GM11168 (cell line): ENCODE measurements around the gene KIF13A.
"Not testable (repeated sequence)": the region's sequence is repeated elsewhere in the genome, so short reads cannot be mapped to it uniquely, and the experiment has no call there.

Experiments
- in situ Hi-C: fragments of 300-500 bp; cut with MboI; formaldehyde crosslinking; loops from one replicate; pipeline ENCODE4 v1.12.0; 2022; ENCODE audit warnings: low sequenced_read_pairs; ENCODE audit not compliant: unreplicated experiment

The KIF13A gene

GRCh38 chr6:17971128-17972073 is 16.0 kb downstream of the KIF13A start:
- in situ Hi-C loops: no loop called here

DNA sequence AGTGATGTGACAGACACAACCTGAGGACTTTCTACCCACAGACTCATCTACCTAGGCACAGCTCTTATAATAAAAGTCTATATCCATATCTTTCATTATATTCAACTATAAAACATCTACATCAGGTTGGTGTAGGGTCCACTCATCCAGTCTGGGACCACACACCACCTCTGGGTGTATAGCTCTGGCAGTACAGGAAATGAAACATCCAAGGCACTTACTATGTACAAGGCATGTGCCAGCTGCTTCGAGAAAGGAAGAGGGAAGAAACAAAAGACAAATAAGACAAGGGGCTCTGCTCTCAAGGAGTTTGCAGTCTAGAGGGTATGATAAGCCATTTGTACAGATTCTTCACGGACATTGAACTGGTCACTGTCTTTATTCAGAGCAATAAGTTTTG is 18.6 kb downstream of the KIF13A start:
- in situ Hi-C loops: no loop called here

GRCh38 chr6:17967668-17968518 is 19.5 kb downstream of the KIF13A start:
- in situ Hi-C loops: no loop called here

GRCh38 chr6:17966451-17966850 is 21.0 kb downstream of the KIF13A start:
- in situ Hi-C loops: no loop called here

DNA sequence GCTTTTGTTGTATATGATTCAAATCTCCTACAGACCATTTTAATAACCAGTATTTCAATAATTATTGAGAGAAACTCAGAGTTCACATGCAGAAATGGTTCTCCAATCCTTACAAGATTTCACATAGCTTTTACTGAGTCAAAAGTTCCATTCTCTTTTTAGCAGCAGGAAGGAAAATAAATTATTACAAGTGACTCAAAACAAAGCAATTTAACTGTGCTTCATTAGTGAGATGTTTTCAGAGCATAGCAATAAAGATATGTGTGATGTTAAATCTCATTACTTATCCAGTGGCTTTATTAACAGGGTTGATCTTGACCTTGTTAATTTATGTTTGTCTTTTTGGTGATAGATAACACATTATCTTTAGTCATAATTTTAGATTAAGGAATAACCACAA is 22.0 kb downstream of the KIF13A start:
- in situ Hi-C loops: no loop called here

DNA sequence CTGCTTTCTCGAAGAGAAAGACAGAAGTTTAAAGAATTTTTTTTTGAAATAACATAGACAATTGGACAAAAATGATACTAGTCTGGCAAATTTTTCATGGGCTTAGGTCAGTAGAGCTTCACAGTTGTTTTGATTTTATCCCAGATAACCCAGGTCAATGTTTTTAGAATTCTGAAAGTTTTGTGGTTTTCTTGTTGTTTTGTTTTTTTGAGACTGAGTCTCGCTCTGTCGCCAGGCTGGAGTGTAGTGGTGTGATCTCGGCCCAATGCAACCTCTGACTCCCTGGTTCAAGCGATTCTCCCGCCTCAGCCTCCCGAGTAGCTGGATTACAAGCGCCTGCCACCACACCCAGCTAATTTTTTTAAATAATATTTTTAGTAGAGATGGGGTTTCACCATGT is 22.8 kb downstream of the KIF13A start:
- in situ Hi-C loops: no loop called here

DNA sequence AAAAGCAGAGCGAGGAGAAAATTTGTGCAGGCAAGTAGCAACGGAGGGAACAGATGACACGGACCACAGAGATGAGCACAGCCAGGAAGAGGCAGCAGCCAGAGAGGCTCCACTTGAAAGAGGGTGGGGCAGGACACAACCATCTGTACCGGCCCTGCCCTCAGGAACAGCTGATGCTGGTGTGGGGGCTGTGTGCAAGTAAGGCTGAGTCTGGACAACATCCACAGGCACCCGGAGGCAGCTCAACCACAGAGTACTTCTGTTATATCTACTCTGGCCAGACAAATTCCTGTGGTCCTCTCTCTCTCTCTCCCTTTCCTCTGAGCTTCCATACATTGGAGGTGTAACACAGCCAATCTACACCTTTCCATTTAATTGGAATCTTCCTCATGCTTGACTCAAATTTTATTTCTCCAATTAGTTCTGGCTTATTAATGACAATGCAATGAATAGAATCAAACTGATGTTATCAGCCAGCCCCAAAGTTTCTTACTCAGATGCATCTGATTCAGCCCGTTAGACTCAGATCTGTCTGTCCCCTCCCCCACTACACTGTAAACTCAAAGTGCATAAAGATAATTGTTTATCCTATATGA is 24.9 kb downstream of the KIF13A start:
- in situ Hi-C loops: no loop called here

GRCh38 chr6:17959302-17959701 is 28.1 kb downstream of the KIF13A start:
- in situ Hi-C loops: no loop called here

DNA sequence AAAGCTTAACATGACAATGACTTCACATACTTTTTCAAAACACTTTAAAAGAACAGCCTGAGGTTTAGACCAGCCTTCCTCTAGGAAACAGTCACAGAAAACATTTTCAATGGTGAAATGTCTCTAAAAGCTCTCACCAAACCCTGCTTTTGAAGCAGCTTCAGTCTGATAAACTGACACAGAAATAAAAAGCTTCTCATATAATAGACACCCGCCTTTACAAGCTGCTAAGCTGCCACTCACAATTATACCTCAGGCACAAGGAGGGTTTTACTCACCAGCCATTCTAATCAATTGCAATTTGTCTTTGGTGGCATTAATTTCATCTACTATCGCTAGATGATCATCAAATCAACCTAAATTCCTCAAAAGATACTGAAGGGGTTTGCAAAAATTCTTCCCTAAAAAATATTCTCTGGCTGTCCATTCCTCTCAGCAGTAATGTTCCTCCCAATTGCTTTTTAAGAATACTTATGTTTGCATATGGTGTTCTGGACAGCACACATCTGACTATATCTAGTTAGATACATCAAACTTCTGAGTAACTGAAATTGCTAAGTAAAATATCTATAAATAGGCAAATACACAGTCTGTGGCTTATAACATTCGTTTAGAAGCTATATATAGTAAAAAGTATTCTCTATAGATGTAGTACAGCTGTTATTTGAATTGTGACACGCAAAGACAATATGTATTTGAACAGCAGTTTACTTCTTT is 29.4 kb downstream of the KIF13A start:
- in situ Hi-C loops: no loop called here

DNA sequence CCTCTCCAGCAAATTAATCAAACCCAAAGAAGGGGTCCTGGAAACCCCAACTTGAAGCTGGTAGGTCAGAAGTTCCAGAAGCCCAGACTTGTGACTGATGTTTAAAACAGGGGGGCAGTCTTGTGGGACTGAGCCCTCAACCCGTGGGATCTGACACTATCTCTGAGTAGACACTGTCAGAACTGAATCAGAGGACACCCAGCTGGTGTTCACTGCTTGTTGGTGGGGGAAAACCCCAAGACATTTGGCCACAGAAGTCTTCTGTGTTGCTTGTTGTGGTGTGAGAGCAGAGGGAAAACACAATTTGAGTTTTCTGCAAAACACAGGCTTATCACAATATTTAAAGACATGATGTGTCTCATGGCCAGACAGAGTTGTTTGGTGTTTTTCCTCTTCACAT is 29.9 kb downstream of the KIF13A start:
- in situ Hi-C loops: no loop called here

- in situ Hi-C loops: no loop called here
Measured at GRCh38 chr6:17957086-17957485, 30.3 kb downstream of the KIF13A start.

- in situ Hi-C loops: no loop called here
Measured at GRCh38 chr6:17950095-17950494, 37.3 kb downstream of the KIF13A start.

- in situ Hi-C loops: no loop called here
Measured at GRCh38 chr6:17949168-17949567, 38.3 kb downstream of the KIF13A start.

DNA sequence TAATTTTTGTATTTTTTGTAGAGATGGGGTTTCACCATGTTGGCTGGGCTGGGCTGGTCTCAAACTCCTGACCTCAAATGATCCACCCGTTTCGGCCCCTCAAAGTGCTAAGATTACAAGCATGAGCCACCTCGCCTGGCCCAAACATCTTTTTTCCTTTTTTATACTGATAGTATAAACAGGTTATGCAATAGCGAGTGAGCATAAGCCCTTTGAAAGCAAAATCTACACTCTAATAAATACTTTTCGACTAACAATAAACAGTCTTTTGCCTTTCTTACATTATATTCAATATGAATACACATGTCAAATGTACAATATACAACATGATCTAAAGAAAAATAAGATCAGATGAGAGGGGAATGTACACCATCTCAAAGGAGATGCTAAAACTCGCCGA is 38.7 kb downstream of the KIF13A start:
- in situ Hi-C loops: no loop called here

DNA sequence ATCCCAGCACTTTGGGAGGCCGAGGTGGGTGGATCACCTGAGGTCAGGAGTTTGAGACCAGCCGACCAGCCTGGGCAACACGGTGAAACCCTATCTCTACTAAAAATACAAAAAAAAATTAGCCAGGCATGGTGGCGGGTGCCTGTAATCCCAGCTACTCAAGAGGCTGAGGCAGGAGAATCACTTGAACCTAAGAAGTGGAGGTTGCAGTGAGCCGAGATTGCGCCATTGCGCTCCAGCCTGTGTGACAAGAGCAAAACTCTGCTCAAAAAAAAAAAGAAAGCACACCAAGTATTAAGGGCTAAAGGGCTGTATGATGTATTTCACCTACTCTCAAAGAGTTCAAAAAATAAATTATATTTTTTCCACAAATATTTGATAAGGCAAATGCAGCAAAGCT is 39.9 kb downstream of the KIF13A start:
- in situ Hi-C loops: not testable (repeated sequence)

- in situ Hi-C loops: no loop called here
Measured at GRCh38 chr6:17945575-17945974, 41.9 kb downstream of the KIF13A start.

DNA sequence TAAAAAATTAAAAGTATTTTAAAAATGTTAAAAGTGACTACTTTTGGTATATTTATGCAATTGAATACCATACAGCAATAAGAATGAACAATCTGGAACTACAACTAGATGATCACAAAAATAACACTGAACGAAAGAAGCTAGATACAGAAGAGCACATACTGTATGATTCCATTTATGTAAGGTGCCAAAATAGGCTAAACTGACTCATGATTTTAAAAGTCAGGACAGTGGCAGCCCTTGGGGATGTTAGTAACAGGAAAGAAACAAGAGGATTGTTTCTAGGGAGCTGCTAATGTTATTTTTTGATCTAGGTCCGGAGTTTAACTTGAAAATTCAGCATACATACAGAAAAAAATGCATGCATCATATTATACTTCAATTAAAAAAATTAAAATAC is 42.3 kb downstream of the KIF13A start:
- in situ Hi-C loops: no loop called here

GRCh38 chr6:17941318-17941717 is 46.1 kb downstream of the KIF13A start:
- in situ Hi-C loops: no loop called here

DNA sequence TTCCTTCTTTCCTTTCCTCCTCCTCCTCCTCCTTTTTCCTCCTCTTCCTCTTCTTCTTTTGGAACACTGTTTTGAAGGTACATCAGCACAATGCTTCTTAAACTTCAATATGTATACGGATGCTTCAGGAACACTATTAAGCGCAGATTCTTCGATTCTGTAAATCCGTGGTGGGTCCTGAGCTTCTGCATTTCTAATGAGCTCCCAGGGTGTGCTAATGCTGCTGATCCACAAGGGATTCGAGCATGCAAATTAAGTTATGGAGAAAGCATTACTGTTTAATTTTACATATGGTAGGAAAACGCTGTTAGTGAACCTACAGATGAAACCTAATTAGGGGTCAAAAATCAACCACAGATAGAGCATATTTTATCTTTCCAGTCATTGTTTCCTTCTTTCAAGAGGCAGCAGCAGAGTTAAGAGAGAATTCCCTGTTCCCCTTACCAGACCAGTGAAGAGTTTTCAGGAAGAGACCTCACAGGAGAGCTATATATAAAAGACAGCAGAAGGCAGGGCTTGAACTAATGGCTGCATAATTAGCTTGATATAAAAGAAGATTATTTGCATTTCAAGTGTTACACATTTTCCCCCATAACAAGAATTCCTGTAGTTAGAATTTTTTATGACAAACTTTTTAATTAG is 47.2 kb downstream of the KIF13A start:
- in situ Hi-C loops: no loop called here

- in situ Hi-C loops: no loop called here
Measured at GRCh38 chr6:17938901-17939300, 48.5 kb downstream of the KIF13A start.
